Embryonic facial prominence (tissue), 1 donor: ENCODE results near the gene SPARCL1.

Experiments used
- DNase-seq: peaks from one replicate; pipeline ENCODE4 v3.0.0-alpha.2; 2016; ENCODE audit errors: extremely low spot score

The SPARCL1 gene

DNA sequence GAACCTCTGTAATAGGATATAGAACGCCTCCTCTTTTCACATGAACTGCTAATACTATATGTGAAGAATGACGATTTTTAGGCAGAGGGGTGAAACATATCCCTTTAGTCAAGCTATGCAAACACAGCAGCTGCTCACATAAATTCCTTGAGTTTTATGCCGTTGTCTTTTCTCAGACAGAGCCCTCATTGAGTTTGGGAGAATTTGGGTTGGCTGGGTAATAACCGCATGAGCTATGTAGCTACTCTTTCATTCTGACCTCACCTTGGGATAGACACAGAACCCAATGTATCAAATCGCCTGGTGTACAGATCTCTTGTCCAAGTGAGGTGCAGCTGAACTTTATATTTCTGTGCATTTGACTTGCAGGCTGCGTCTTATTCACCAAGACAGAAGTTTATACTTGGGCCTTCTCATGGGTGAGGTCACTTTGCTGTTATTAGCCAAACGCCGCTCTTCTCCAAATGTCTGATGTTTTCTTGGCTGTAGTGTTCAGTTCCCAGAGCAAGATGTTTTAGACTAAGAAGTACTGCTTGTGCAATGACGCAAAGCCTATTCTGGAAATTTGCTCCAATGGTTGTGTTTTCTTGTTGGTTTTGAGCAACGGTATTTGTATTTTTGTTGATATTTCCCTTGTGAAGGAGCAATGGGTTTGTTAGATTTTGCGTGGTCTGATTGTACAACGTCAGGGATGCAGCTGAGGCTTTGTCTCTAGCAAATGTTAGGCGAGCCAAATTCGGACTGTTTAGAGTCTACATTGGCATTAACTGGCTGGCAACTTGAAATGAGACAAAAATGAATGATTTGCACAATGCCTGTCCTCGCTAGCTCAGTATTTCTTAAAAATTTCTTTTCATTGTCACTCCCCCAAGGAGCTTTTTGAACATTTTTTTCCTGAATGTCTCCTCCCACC, 11.2 kb upstream of the SPARCL1 start:
- no peak for DNase-seq

DNA sequence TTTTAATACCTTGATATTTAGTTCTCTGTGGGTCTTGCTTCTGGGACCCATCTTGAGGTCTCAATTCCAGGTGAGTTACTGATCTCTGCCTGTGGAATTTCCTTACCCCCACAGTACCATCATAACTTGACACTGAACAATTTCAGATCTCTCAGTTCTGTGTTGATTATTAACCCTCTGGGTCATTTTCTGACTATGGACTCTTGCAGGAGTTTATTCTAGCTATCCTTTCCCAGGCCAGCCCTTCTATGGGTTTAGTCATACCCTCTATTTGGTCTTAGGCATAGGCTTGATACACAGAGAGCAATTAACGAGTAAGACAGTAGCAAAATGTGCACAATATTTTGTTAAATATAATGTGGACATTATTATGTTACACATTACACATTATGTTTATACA, 3.7 kb upstream of the SPARCL1 start:
- no peak for DNase-seq

DNA sequence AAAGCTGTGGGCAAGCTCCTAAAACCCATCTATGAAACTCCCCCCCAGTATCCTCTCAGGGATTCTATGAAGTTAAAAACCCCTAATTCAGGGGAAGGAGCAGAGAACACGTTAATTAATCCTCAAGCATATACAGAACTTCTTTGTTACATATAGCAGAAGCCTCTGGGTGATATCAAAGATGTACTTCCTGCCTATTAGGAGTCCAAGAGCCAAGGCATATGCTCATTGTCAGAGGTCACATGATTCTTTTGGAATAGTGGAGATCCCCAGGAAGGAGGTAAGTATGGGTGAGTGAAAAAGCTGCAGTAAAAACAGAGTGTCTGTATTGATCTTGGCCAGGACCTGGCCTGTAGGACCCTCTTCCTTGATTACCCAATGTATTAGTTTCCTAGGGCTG, 2.9 kb upstream of the SPARCL1 start:
- no peak for DNase-seq

DNA sequence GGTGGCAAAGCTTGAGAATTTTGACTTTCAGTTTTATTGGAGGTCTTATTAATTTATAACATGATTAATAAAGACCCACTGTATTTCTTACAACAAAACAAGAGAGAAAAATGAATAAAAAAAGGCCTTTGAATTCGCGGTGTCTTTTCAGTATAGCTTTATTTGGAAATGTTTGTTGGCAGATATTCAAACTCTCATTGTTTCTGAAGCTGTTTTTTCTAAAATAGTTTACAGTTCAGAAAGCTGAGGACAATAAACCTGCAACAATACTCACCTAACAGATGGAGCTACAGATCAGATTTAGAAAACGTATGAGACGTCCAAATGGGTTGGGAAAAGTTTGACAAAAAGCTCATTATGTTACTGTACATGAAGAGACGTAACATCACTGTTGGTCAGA, 2.4 kb upstream of the SPARCL1 start:
- no peak for DNase-seq

DNA sequence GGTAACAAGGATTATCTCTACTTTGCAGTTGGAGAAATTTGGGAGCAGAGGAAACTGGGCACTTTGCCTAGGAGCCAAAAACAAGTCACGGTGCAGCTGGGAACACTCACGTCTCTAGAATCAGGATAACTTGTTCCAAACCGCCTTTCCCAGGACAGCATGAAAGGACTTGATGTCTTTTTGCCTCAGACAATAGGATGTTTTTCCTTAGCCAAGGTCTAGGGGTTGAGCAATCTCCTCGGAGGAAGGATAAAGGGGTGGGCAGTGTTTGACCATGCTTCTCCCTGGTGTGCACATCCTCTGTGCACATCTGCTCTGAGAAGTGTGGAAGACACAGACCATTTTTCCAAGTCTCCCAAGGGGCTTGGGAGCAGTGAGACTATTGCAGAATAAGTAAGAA, 1.7 kb upstream of the SPARCL1 start:
- DNase-seq, result no peak

DNA sequence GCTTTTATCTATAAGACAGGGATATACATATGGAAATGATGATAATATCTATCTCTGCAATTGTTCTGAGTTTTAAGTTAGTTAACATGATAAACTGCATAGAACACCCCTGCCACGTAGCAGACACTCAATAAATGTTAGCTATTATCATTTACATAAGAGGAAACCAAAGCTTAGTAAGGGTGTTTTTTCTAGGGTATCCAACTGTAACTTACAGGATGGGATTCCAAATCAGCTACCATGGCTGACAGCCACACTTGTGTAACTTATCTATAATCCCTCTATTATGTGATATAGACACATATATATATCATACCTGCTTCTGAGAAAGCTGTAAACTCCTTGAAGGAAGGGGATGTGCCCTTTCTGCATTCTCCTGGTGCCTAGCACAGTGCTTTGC, 1.1 kb upstream of the SPARCL1 start:
- DNase-seq, result no peak

DNA sequence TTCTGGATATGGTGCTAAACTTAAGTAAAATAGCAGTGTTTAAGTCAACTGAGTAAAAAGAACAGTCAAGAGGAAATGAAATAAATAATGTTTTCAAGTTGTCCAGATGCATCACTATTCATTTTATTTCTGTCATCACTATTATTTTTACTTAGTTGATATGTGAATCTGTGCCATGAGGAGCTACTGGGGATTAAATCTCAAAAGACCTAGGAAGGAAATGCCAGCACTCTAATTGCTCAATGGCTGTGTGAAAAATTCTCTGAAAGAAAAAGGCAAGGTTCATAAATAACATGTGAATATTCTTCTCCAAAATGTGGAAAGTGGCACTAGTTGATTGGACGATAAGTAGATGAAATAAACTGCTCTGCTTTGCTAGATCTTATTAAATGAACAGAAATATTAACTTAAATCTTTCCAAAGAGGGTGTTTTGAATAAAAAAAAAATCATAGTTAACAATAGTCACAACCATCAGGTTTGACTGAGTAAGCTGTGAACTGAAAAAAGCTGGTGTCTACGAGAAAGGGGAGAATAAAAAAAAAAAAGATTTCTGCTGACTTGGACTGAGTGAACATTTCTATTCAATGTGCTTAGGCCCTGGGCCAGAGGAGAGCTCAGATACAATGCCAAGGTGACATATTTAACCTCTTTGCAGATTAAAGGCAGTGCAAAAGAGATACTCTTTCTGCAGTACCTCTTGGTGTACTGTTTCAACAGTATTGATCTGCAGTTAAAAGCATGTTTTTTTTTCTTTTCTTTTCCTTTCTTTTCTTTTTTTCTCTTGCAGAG, 1.6 kb downstream of the SPARCL1 start:
- DNase-seq, result no peak

DNA sequence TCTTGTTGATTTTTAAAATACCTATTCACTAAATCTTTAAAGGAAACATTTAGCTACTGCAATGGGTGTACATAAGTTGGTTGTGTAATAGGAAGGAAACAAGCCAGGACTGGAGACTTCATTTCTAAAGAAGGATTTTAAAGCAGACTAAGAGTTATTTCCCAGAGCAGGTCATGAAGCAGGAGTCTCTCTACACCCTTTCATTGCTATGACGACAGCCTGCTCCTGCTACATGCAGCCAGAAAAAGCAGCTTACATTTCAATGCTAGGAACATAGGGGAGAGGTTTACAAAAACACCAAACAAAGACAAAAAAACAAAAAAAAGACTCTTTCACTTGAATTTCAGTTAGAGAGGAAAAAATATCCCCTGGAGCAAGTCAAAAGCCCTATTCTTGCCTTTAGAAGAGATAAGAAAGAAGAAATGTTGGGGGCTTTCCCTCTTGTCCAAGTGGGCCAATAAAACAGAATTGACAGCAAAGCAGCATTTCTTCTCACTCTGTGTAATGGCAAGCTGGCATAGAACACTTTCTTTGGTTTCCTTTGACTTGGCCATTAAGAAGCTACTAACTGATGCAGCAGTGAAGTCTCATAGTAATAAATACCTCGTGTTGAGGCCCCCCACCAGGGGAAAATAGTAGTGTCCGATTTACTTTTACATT, 3.4 kb downstream of the SPARCL1 start:
- no peak for DNase-seq

DNA sequence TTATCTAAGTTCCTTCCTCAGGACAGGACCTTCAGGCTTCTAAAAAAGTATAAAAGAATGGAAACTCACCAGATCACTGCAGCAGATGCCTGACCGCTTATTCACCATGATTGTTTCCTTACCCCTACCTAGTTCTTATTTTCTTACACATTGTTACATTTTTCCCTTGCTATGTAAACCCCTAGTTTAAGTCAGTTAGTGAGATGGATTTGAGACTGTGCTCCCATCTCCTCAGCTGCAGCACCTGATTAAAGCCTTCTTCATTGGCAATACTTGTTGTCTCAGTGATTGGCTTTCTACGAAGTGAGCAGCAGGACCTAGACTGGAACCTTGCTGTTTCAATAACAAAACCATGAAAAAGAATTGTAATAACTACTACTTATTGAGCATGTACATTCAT, 4.7 kb downstream of the SPARCL1 start:
- no peak for DNase-seq

DNA sequence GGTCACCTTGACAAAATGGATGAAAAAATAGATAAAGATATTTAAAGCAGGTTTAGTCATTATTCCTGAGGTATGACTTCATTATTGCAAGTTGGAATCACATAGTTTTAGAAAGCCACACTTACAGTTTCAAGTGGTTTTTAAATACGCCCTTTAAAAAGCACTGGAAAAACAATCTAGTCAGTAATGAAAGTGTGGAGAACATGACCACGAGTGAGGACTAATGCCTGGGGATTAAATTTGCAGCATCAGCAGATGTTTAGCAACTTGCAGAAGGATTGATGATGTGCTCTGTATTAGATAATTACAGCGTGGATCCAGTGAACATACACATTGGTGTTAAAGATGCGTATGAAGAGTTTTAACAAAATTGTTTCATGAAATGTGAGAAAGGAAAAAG, 5.9 kb downstream of the SPARCL1 start:
- no peak for DNase-seq

DNA sequence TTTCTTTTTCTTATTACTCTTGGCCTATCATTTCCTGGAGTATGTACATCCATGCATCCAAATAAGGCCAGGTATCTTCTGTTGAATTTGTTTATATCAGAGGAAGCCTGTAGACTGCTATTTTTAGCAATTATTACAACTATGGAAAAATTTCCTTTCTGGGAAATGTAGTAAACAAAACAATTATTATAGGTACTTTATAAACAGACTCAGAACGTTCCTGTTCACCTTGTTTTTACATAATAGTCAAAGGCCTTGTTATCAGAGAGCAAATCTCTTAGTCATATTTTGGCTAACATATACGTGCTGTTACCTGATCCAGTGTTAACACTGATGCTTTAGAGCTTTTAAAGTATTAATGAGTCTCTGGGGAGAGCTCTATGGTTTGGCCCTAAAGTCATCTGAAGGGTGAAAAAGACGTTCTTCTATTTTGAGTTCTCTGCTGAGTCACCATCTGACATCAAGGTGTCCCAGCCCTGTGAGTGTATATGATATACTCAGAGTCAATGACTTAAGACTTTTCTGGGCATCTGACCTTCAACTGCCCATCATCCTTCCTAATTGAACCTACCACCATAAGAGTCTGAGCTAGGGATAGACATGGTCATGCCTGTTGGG, 7.3 kb downstream of the SPARCL1 start:
- no peak for DNase-seq

DNA sequence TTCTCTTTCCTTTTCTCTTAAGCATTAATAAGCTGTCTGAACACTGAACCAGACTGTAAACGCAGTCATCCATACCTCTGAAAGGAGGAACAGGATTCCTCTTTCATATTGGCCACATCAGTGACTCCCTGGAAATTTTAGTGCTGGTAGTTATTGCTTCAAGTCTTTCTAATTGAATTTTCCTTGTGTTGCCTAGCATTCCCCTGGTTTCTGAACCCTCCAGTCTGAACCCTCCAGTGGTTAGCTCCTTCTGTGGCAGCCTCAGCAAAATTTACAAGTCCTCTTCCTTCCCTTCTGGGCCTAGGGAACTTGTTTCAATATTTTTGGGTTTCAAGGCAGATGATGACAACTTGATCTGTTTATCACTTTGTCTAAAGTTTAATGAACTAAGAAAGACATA, 7.9 kb downstream of the SPARCL1 start:
- no peak for DNase-seq

DNA sequence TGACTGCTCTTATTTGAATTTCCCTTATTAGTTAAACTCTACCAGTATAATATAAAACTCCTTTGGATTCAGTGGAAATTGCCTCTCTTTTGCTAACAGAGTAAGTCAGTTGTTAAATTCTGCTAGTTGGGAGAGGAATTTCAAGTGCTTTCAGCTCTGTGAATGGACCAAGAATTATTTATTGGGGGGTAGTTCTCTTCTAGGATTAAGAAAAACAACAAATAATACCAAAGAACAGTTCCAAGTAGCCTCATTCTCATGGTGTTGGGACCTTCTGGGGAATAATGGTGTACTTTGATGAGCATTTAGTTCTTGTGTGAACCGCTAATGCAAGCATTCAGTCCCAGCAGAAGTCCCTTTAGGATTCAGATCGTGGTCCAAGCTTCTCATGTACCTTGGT, 11.6 kb downstream of the SPARCL1 start:
- no peak for DNase-seq

DNA sequence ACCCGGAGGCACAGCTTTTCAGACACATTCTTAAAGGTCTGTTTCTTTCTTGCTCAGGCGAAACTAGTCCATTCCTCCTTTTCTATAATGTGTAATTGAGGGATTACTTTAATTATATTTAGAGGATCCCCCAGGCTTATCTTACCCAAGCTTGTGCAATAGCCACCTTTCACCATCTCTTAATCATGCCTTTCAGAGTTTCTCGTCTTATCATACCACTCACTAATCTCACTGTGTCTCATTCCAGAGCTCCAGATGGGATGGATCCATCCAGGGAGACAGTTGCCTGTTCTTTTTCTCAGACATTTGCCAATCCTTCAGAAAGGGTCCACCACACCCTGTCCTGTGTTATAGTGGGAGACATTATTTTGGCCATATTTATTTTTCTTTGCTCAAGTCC, 12.5 kb downstream of the SPARCL1 start:
- DNase-seq, result no peak

DNA sequence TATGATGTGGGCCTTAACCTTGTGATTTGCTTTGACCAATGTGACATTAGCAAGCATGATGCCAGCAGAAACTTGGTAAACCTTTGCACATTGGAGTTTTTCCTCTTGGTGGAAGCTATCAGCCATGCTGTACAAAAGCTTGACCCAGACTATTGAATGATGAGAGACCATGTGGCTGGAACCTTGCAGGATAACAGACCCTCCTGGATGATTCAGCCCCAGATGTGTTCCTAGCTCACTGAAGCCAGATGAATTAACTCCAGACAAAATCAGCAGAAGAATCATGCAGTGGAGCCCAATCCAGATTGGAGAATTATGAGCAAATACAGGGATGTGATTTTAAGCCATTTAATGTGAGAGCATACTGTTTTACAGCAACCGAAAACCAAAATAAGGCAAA, 16.8 kb downstream of the SPARCL1 start:
- DNase-seq, result no peak

DNA sequence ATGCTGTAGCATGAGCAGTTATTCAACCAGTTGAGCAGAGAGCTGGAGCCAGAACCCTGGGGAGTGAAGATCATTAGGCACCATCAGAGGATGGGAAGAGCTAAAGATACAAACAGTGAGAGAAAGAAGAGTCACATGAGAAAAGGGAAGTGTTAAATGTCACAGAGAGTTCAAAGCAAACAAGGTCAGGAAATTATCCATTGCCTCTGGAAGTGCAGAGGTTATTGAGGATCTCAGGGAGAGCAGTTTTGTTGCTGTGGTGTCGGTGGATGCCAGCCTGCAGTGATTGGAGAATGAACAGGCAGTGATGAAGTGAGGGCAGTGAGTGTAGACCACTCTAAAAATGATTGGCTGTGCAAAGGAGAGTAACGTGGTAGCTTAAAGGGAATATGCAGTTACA, 17.7 kb downstream of the SPARCL1 start:
- no peak for DNase-seq

DNA sequence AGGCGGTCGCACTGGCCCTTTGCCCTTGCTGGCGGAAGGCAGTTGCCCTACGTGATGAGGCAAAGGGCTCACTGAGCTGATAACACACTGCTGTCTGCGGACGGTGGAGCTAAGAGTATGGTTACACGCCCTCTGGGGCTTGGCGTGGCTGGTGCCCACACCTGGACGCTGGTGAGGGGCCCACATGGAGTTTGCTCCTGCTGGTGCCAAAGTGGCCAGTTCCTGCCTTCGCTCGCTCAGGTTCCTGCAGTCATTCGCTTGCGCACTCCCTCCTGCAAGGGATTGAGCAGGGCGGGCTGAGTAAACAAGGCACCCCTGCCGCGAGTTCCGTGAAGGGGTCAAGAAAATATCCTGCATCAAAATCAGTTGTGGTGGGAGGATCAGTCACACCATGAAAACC, 18.4 kb downstream of the SPARCL1 start:
- no peak for DNase-seq

DNA sequence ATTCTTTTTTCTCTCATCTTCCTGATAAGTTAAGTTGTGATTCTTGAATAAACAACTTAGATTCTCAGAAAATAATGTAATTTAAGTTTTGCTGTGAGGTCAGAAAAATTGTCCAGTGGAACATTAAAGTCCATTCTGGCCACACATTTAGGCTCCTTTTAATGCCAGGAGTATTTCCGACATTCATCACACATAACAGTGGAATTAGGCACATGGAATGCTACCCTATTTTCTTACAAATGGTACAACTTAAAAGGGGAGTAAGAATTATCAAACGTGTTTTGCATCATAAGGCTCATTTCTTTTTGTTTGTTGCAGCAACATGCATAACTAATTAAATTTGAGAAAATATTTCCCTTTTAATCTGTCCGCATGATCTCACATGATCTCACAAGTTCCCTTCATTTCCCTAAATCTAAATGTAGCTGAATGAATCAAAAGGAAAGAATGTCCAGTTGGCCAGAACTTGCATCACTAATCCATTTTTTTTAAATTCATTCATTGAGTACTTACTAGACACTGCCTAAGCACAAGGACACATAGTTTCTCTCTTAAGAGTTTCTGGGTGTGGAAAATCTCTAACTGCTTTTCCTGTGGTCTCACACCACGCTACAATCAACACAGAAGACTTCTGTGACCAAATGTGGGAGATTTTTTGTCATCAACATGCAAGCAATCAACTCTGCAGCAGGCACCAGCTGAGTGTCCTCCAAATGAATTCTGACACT, 22.0 kb downstream of the SPARCL1 start:
- DNase-seq, result no peak

DNA sequence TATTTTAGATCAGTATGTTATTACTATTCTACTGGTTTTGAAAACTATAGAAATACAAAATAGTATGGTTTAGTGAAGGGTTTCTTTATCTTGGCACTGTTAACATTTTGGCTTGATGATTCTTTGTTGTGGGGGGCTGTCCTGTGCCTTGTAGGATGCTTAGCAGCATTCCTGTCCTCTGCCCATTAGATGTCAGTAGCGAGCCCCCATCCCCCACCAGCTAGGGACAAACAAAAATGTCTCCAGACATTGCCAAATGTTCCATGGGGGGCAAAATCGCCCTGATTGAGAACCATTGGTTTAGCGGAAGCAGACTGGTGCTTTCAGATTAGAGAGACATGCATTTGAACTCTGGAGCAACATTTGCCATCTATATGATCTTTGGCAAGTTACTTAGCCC, 23.3 kb downstream of the SPARCL1 start:
- no peak for DNase-seq

DNA sequence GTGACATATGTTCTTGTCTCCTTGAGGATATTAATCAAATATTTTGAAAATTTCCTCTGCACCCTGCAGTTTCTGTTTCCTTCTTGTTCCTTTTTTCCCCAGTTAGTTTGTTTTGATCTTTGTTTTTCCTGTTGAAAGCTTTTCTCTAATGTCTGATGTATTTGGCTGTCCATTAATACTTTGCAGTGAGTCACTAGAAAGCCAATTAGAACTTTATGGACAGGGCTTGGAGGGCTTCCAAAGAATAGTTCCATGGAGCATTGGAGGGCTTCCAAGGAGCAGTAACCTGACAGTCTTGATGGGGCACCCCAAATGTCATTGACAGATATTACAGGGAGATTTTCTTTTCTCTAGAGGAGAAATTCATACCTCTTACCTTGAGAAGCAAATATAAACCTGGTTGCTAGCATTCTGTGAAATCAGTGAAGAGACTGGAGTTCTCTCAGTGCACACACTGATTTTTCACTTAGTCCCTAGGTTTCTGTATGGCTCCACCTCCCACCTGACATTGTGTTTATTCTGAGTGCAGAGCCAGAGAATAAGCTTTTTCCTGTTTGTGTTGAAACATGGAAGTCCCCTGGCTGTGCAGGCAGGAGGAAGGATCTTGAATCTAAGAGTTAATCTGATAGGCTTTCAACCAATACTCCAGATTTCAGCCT, 26.5 kb downstream of the SPARCL1 start:
- DNase-seq, result no peak

DNA sequence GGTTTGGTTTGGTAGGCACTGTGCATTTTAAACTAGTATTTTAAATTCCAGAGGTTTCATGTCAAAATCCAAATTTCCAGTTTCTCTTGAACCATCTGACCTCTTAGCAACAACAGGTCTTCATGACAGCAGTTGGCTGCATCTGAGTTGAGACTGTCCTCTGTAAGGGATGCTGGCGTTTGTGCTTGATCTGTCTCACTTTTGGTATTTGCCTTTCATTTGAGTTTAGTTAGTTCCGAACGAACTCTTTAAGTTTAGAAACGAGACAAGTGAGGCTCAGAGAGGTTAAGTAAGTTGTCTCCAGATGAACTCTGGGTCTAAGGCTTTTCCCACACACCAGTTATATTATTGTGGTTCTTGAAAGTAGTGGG, 29.1 kb downstream of the SPARCL1 start:
- DNase-seq, result no peak
